Activated CD4-positive, alpha-beta T cell treated with anti-CD3 and anti-CD28 coated beads for 36 hours (primary cell): Measurements from ENCODE around the gene PAWR. TPM values are rescaled to one million over a fixed set of nuclear protein-coding genes. Genes with fewer than 3 reads are reported as not detected.
"Not testable (repeated sequence)": the region's sequence is repeated elsewhere in the genome, so short reads cannot be mapped to it uniquely, and the experiment has no call there.

Experiments used
- ATAC-seq: fragments of 200-7000 bp; cut with Tn5 transposase; one replicate; pipeline ENCODE4 v1.10.0; 2021; ENCODE audit warnings: mild to moderate bottlenecking, moderate library complexity
- CTCF ChIA-PET: fragments of 350-600 bp; sonication (Branson Sonifier 250); formaldehyde crosslinking; loops from one replicate; lab custom pipeline; 2021; ENCODE audit warnings: antibody characterized with exemption; lab: Charles Lee
- POLR2A ChIA-PET: fragments of 350-600 bp; sonication (Branson Sonifier 250); formaldehyde crosslinking; loops from one replicate; lab custom pipeline; 2021; ENCODE audit warnings: antibody characterized with exemption, inconsistent platforms; lab: Charles Lee
- DNase-seq: peaks from one replicate; pipeline ENCODE4 v3.0.0-alpha.2; 2020
- H3K27ac Mint-ChIP-seq: one replicate; pipeline ENCODE4 v1.8.0; 2021; ENCODE audit warnings: mixed read lengths
- H3K27me3 Mint-ChIP-seq: one replicate; pipeline ENCODE4 v1.8.0; 2021; ENCODE audit warnings: mixed read lengths
- H3K36me3 Mint-ChIP-seq: one replicate; pipeline ENCODE4 v1.8.0; 2021; ENCODE audit warnings: low read depth, mixed read lengths
- H3K4me1 Mint-ChIP-seq: one replicate; pipeline ENCODE4 v1.8.0; 2021; ENCODE audit warnings: mixed read lengths
- H3K4me3 Mint-ChIP-seq: one replicate; pipeline ENCODE4 v1.8.0; 2021; ENCODE audit warnings: mild to moderate bottlenecking, moderate library complexity, mixed read lengths
- H3K9me3 Mint-ChIP-seq: one replicate; pipeline ENCODE4 v1.8.0; 2021; ENCODE audit warnings: low read depth, mixed read lengths
- intact Hi-C, 2 experiments: fragments of 100-400 bp; cut with DNase I in 1 of 2; cut with micrococcal nuclease in 1 of 2; formaldehyde crosslinking; loops; one replicate each; pipeline versions ENCODE4 v1.14.2 to v1.15.1; 2022 to 2024; cut with DNase I, micrococcal nuclease
- total RNA-seq, 2 experiments: library from RNA; stranded (reverse); gene quantifications; one replicate each; pipeline ENCODE4 v1.2.3, GENCODE V29; 2021

The PAWR gene
- total RNA-seq, 2 experiments from 2014 or later: 7.0 to 10.1 TPM

DNA sequence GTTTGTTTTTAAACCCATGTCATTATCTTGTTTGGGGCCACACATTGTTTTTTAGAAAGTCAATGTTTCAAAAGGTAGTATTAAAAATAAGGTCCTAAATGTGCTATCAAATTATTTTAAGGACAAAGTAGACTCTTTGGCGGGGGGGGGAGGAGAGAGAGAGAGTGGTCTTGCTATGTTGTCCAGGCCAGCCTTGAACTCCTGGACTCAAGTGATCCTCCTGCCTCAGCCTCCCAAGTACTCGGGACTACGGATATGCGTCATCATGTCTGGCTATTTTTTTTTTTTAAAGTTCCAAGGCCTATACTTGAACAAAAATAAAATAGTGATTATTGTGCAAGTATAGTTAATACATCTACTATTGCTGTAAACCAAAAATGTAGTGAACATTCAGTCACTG, 26.2 kb downstream of the PAWR start:
- Mint-ChIP-seq H3K9me3 (no peaks in the 10 kb centered on the region), H3K4me3 (no peak overlapping the region), H3K27ac (no peak overlapping the region), H3K36me3 (no peaks in the 10 kb centered on the region), H3K27me3 (no peaks in the 10 kb centered on the region), H3K4me1 (no peaks in the 10 kb centered on the region)
- intact Hi-C loops: no loop called here
- no peak for DNase-seq
- ATAC-seq: no peak
- ChIA-PET CTCF (no interaction called here), POLR2A (no interaction called here)

DNA sequence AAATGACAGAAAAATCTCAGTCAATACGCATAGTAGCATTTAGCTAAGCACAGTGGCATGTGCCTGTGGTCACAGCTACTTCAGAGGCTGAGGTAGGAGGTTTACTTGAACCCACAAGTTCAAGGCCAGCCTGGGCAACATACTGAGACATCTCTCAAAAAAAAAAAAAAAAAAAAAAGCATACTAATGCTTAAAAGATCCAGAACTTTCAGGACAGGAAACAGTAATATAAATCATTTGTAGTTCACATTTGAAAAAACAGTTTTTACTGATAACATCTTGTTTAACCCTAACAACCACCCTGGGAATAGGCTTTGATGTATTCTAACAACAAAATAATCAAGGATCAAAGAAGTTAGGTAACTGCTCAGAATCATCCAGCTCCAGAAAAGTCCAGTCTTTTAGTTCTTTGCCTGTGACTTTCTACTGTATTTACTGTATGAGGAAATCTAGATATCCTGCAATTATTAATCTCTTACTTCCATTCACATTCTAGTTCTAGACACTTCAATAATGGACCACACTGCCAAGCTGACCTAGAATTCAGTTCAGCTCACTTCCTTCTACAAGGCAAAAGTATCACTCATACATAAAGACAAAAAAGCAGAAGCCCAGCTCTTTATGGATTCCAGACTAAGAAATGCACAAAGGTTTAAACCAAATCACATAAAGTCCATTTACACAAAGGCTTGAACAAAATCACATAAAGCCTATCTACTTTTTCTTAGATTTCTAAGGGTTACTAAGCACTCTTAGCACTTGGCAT, 28.5 kb downstream of the PAWR start:
- Mint-ChIP-seq H3K27ac (no peak overlapping the region), H3K36me3 (no peaks in the 10 kb centered on the region), H3K4me3 (no peak overlapping the region), H3K27me3 (no peaks in the 10 kb centered on the region), H3K9me3 (no peaks in the 10 kb centered on the region), H3K4me1 (no peaks in the 10 kb centered on the region)
- ATAC-seq (no peak), DNase-seq (no peak)
- intact Hi-C loops: no loop called here
- ChIA-PET POLR2A (interaction anchor here (0.6 kb wide), 1 partner anchor 393 kb away, joined by 3 read pairs; no protein-coding TSS in a partner anchor), CTCF (interaction anchor here (0.6 kb wide), 2 partner anchors 77 to 1470 kb away, joined by 3 to 4 read pairs; no protein-coding TSS in a partner anchor)

GRCh38 chr12:79661629-79662028, 29.1 kb downstream of the PAWR start:
- no peaks in the 10 kb centered on the region for H3K36me3 Mint-ChIP-seq
- no peak overlapping the region for H3K27ac Mint-ChIP-seq
- ATAC-seq (no peak), DNase-seq (no peak)
- H3K4me3 Mint-ChIP-seq: no peak overlapping the region
- CTCF ChIA-PET: interaction anchor here (0.6 kb wide), 2 partner anchors 76 to 1470 kb away, joined by 3 to 4 read pairs; no protein-coding TSS in a partner anchor
- H3K9me3 Mint-ChIP-seq: no peaks in the 10 kb centered on the region
- POLR2A ChIA-PET: no interaction called here
- H3K27me3 Mint-ChIP-seq: no peaks in the 10 kb centered on the region
- intact Hi-C loops: no loop called here
- no peaks in the 10 kb centered on the region for H3K4me1 Mint-ChIP-seq

GRCh38 chr12:79659961-79660431, 30.8 kb downstream of the PAWR start:
- ATAC-seq: no peak
- Mint-ChIP-seq H3K4me1 (no peaks in the 10 kb centered on the region), H3K27ac (no peak overlapping the region), H3K27me3 (no peaks in the 10 kb centered on the region), H3K36me3 (no peaks in the 10 kb centered on the region), H3K9me3 (no peaks in the 10 kb centered on the region), H3K4me3 (no peak overlapping the region)
- intact Hi-C loops: no loop called here
- ChIA-PET POLR2A (no interaction called here), CTCF (no interaction called here)
- no peak for DNase-seq

DNA sequence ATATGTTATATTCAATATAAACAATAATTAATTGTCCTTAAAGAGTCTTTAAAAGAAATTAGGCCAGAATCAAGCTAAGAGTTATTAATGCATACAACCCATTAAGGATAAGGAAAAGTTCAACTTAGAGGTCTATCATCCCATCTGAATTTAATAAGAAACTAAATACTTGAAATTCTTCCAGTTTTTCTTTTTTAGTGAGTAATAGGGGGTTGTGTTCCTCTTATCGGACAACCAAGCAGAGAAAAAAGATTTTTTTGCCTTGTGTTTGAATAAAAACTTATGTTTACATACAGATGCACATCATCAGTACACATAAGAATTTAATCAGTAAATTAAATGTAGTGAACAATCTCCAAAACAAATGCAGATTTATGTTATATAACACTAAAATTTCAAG, 32.5 kb downstream of the PAWR start:
- H3K4me3 Mint-ChIP-seq: no peak overlapping the region
- CTCF ChIA-PET: interaction anchor here (1.0 kb wide), 1 partner anchor 12 kb away, joined by 3 read pairs; no protein-coding TSS in a partner anchor

GRCh38 chr12:79657136-79657535, 33.6 kb downstream of the PAWR start:
- no peaks in the 10 kb centered on the region for H3K4me1 Mint-ChIP-seq
- no peaks in the 10 kb centered on the region for H3K9me3 Mint-ChIP-seq
- H3K4me3 Mint-ChIP-seq: no peak overlapping the region
- ChIA-PET POLR2A (no interaction called here), CTCF (no interaction called here)
- no peaks in the 10 kb centered on the region for H3K27me3 Mint-ChIP-seq
- intact Hi-C loops: no loop called here
- H3K27ac Mint-ChIP-seq: no peak overlapping the region
- H3K36me3 Mint-ChIP-seq: no peaks in the 10 kb centered on the region
- no peak for DNase-seq
- no peak for ATAC-seq

More for the DNA sequence above, 32.5 kb downstream of the PAWR start:
- H3K27ac Mint-ChIP-seq: no peak overlapping the region
- no peak for ATAC-seq
- intact Hi-C loops: no loop called here
- H3K4me1 Mint-ChIP-seq: no peaks in the 10 kb centered on the region
- no peaks in the 10 kb centered on the region for H3K27me3 Mint-ChIP-seq
- no peak for DNase-seq
- H3K36me3 Mint-ChIP-seq: no peaks in the 10 kb centered on the region
- POLR2A ChIA-PET: no interaction called here
- H3K9me3 Mint-ChIP-seq: no peaks in the 10 kb centered on the region

DNA sequence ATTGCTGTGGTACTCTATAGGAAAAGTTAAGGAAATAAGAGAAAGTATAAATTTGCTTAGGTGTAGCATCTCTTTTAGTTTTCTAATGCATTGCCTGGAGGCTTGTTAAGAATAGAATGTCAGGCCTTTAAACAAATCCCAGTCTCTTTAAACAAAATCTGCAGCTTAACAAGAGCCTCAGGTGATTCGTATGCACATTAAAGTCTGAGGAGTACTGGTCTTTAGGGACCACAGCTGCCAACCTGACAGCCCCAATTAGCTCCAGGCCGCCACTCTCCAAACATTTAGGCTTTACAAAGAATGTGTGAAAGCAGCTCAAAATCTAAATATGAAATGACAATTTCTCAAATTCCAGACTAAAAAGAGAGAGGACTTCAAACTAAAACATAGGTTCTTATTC, 35.7 kb downstream of the PAWR start:
- Mint-ChIP-seq H3K4me3 (no peak overlapping the region), H3K9me3 (no peaks in the 10 kb centered on the region), H3K27me3 (no peaks in the 10 kb centered on the region), H3K4me1 (no peaks in the 10 kb centered on the region), H3K36me3 (no peaks in the 10 kb centered on the region), H3K27ac (no peak overlapping the region)
- CTCF ChIA-PET: interaction anchor here (0.6 to 1.4 kb wide), 2 partner anchors 10 to 133 kb away, joined by 3 read pairs; no protein-coding TSS in a partner anchor
- DNase-seq (no peak), ATAC-seq (no peak)
- POLR2A ChIA-PET: no interaction called here
- intact Hi-C loops: no loop called here

GRCh38 chr12:79652521-79652920, 38.2 kb downstream of the PAWR start:
- no peak for ATAC-seq

DNA sequence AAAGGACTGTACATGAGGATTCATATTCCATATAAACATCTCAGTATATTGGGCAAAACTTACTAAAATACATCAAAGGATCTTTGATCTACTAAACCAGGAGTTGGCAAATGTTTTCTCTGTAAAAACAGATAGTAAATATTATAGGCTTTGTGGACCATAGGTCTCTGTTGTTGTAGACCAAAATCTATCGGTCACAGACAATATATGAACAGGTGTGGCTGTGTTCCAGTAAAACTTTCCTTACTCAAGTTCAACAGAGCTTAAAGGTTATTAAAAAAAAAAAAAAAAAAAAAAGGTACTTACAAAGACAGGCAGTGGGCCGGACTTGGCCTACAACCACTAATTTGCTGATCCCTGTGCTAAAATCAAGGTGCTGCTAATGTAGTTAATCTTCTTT, 40.3 kb downstream of the PAWR start:
- intact Hi-C loops: no loop called here
- ChIA-PET CTCF (no interaction called here), POLR2A (no interaction called here)
- Mint-ChIP-seq H3K4me3 (no peak overlapping the region), H3K9me3 (no peaks in the 10 kb centered on the region), H3K4me1 (no peaks in the 10 kb centered on the region), H3K27me3 (no peaks in the 10 kb centered on the region), H3K36me3 (no peaks in the 10 kb centered on the region), H3K27ac (no peak overlapping the region)
- ATAC-seq: no peak
- DNase-seq: no peak

More at GRCh38 chr12:79652521-79652920, 38.2 kb downstream of the PAWR start:
- POLR2A ChIA-PET: no interaction called here
- Mint-ChIP-seq H3K4me1 (no peaks in the 10 kb centered on the region), H3K36me3 (no peaks in the 10 kb centered on the region), H3K27ac (no peak overlapping the region), H3K27me3 (no peaks in the 10 kb centered on the region), H3K4me3 (no peak overlapping the region), H3K9me3 (no peaks in the 10 kb centered on the region)
- intact Hi-C loops: no loop called here
- DNase-seq: no peak
- CTCF ChIA-PET: interaction anchor here (0.5 kb wide), 1 partner anchor 44 kb away, joined by 3 read pairs; no protein-coding TSS in a partner anchor

DNA sequence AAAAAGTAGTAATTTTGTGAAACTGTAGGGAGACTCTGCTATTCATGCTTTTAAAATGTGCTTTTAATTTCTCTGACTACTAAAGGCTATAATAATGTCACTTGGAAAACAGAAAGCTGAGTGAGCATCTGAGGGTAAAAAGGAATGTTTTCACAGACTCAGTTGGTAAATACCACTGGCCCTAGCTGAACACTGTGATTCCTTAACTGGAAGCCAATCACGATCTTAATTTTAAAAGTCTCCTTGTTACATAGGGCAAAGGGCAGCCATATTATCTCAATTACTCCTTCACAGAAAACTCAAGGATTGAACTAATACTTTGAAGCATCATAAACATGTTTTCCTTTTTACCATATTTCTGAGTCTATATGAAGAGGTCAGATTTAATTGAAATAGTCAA, 41.9 kb downstream of the PAWR start:
- DNase-seq (no peak), ATAC-seq (no peak)
- Mint-ChIP-seq H3K36me3 (no peaks in the 10 kb centered on the region), H3K4me1 (no peaks in the 10 kb centered on the region), H3K4me3 (no peak overlapping the region), H3K9me3 (no peaks in the 10 kb centered on the region), H3K27me3 (no peaks in the 10 kb centered on the region), H3K27ac (no peak overlapping the region)
- intact Hi-C loops: no loop called here
- CTCF ChIA-PET: no interaction called here
- POLR2A ChIA-PET: no interaction called here

- intact Hi-C loops, H3K27me3 Mint-ChIP-seq, H3K9me3 Mint-ChIP-seq, H3K36me3 Mint-ChIP-seq, ATAC-seq, H3K4me3 Mint-ChIP-seq, H3K27ac Mint-ChIP-seq, POLR2A ChIA-PET, H3K4me1 Mint-ChIP-seq, DNase-seq: not testable (repeated sequence)
- CTCF ChIA-PET: interaction anchor here (1.0 kb wide), 1 partner anchor 12 kb away, joined by 3 read pairs; no protein-coding TSS in a partner anchor
Observed at GRCh38 chr12:79646843-79647242, 43.9 kb downstream of the PAWR start.

DNA sequence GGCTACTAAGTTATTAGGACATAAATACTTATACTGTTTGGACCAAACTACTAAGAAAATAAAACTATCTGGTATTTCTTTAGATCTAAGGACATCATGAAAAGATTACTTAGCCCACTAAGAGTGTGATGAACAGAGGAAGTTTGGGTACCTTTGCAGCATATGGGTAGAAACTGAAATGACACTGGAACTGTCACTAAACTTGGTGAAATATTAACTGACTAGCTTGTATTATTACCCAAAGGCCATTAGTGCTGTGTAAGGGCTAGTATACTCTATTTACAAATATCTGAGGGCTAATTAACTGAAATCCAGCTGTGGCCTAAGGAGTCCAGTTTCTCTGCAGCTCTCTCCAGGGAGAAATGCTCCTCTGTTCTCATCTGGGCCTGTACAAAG, 45.5 kb downstream of the PAWR start:
- H3K27me3 Mint-ChIP-seq: no peaks in the 10 kb centered on the region
- DNase-seq (no peak), ATAC-seq (no peak)
- no peak overlapping the region for H3K27ac Mint-ChIP-seq
- H3K4me1 Mint-ChIP-seq: no peaks in the 10 kb centered on the region
- no peaks in the 10 kb centered on the region for H3K36me3 Mint-ChIP-seq
- no peak overlapping the region for H3K4me3 Mint-ChIP-seq
- ChIA-PET POLR2A (no interaction called here), CTCF (no interaction called here)
- intact Hi-C loops: no loop called here
- H3K9me3 Mint-ChIP-seq: no peaks in the 10 kb centered on the region
